ENCODE results near the gene HOXD3.

Gene HOXD3

DNA sequence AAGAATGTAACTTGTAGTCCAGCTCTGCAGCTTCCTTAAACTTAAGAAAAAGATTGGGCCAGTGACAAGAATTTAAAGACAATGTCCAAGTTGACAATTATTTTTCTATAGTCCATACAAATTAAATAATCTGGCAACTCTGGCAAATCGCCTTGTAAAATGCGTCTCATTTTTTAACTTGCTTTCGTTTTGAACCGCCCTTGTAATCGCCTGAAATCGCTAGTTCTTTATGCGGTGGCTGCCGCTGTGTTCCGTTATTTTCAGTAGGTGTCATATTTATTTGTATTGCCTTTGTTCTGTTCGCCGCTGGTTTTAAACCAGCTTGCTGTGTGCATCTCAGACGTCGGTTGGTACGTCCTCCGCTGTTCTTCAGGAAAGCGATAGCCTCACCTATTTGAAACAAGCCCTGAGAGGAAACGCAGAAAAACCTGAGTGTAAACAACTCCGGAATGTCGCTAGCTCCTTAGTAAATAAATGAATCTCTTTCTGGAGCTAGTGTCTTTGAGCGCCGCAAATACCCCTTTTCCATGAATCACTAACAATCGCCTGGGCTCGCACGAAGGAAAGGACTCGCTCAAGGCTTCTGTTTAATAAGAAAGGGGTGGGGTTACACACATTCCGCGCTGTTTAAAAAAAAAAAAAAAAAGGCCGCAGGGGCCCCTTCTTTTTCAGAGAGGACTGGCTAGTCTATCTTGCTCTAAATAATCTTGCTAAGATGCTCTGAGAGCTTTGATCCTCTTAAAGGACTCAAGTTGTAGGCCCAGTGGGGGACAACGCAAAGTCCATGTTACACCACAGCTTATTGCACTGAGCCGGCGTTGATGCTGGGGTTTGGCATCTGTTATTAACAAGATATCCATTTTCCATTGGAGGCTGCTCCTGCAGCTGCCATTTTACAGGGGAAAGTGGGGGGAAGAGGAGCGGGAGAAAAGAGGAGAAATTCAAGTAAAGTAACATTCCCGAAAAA lies 24.6 kb upstream of the HOXD3 start:
- DNase-seq (ENCODE audit: low read depth, low spot score) = no peak

- no peak for DNase-seq (ENCODE audit: low read depth, low spot score)
Measured at GRCh38 chr2:176133389-176133788, 23.7 kb upstream of the HOXD3 start.

- DNase-seq (ENCODE audit: low read depth, low spot score) = no peak
Measured at GRCh38 chr2:176134035-176134434, 23.1 kb upstream of the HOXD3 start.

DNA sequence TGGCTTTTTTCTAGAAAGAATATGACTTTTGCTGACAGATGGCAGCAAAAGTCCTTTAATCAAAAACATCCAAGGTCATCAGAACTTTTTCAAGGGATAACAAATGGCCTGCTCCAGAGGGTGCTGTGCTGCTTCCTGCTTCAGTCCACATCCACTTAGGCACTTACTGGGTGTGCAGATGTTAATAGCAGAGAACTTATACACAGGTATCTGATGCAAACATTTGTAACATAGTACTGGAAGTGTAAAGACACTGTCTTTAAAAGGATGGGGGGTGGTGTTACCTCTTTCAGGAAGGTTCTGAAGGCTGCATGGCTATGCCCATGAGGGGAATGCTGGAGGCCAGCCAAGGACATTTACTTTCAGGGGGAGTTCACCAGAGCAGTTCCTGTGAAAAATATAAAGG lies 22.1 kb upstream of the HOXD3 start:
- no peak for DNase-seq (ENCODE audit: low read depth, low spot score)

DNA sequence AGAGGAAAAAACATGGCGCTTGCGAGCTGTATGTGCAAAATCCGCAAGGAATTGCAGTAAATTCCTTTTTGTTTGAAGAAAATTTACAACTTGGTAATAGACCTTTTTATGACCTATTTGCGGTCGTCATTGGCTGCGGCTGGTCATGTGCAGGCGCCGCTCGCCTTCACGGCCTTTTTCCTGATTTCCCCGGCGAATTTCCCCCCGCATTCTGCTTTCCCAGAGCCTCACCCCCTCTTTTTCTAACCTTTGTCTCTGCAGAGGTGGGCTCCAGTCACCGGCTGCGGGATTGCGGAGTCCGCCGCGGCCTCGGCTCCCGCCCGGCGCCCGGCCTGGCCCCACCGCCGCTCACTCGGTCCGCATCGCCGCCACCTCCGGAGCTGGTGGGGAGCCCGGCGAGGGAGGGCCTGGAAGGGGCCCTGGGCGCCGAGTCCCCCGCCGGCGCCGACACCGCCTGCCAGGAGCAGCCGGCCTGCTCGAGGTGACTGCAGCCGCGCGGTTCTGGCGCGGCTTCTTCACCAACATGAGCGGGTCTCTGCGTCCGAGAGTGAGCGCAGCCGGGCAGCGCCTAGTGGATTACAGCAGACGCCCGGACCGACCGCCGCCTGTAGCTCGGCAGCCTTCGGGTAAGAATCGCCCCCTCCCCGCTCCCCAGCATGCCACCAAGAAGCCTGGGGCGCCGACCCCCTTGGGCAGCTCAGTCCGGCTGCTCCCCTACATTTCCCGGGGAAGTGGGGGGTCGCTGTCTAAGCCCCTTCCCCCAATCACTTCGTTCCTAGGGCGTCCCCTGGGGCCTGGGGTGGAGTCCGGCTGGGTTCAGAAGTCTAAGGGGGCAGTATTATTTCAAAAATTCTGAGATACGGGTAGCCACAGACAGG lies 20.5 kb upstream of the HOXD3 start:
- DNase-seq (ENCODE audit: low read depth, low spot score) = no peak

GRCh38 chr2:176137252-176137580 lies 19.9 kb upstream of the HOXD3 start:
- DNase-seq (ENCODE audit: low read depth, low spot score) = no peak

DNA sequence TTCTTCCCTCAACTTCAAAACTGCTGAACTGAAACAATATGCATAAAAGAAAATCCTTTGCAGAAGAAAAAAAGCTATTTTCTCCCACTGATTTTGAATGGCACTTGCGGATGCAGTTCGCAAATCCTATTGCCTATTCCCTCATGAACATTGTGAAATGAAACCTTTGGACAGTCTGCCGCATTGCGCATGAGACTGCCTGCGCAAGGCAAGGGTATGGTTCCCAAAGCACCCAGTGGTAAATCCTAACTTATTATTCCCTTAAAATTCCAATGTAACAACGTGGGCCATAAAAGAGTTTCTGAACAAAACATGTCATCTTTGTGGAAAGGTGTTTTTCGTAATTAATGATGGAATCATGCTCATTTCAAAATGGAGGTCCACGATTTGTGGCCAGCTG lies 19.2 kb upstream of the HOXD3 start:
- DNase-seq (ENCODE audit: low read depth, low spot score) = no peak

DNA sequence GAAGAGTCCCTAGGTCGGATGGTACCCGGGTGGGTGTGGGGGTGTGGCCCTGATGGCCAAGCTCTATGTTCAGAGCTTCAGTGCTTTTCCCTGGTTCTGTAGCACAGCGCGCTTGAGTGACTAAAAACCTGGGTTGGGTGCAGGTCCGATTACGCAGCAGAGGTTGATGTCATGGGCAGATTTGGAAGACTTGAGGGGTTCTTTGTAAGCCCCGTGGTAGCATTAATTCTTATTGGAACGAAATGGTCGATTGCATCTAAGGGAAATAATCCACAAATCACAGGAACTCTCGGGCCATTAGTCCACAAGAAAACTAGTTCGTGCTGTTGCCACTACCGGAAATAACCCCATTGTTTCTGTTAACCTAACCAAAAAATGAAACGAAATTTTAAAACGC lies 18.6 kb upstream of the HOXD3 start:
- DNase-seq (ENCODE audit: low read depth, low spot score) = no peak

DNA sequence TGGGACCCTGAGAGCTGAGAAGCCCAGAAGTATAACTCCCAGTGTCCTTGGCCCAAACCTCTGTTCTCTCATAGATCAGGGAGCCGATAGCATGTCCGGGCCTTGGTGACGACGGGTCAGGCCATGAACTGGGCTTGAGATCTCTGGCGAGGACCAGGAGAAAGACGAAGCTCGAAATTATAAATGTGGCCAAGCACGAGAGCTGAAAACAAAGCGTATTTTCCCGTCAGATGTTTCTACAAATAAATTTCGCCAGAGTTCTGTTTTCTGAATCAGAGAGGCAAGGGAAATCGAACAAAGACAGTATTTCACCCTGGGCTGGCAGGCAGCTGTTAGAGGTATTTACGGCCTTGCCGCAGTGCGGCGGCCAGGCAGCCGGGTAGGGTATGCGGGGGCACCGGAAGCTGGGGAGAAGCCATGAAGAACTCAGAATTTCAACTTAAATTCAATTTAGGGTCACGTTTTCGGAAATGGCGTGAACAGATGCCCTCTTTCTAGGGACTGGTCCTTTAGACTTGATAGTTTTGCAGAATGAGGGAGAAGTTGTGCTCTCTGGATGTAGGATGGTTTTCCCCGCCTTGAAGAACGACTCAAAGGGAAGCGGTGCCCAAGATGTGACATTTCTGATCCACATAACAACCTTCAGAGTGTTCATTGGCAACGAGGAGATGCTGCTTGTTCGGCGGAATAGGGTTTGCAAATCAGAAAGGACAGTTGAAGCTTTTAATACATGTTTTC lies 18.0 kb upstream of the HOXD3 start:
- no peak for DNase-seq (ENCODE audit: low read depth, low spot score)

GRCh38 chr2:176139661-176140512 lies 17.2 kb upstream of the HOXD3 start:
- no peak for DNase-seq (ENCODE audit: low read depth, low spot score)

- peak; percentile 46 for DNase-seq (ENCODE audit: low read depth, low spot score)
Measured at GRCh38 chr2:176140513-176141317, 16.4 kb upstream of the HOXD3 start.

GRCh38 chr2:176142281-176142680 lies 14.8 kb upstream of the HOXD3 start:
- no peak for DNase-seq (ENCODE audit: low read depth, low spot score)

GRCh38 chr2:176145085-176145969 lies 11.8 kb upstream of the HOXD3 start:
- no peak for DNase-seq (ENCODE audit: low read depth, low spot score)

GRCh38 chr2:176146101-176146500 lies 11.0 kb upstream of the HOXD3 start:
- no peak for DNase-seq (ENCODE audit: low read depth, low spot score)

DNA sequence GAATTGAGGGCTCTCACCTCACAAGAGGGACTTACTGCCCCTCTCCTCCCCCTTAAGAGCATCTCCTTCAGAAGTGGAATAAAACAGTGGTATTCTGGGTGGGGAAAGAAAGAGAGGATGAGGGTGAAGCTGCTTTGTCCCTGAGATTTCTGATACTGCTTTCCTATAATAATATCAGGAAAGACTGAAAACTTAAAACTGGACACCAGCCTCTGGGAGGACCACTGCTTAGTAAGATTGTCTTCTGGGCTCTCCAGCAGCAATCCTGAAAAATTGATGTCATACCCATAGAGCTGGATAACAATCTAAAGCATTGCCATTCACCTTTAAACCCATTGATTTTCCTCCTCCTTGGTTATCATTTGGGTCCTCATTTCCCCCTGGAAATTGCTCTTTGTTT lies 10.5 kb upstream of the HOXD3 start:
- no peak for DNase-seq (ENCODE audit: low read depth, low spot score)

DNA sequence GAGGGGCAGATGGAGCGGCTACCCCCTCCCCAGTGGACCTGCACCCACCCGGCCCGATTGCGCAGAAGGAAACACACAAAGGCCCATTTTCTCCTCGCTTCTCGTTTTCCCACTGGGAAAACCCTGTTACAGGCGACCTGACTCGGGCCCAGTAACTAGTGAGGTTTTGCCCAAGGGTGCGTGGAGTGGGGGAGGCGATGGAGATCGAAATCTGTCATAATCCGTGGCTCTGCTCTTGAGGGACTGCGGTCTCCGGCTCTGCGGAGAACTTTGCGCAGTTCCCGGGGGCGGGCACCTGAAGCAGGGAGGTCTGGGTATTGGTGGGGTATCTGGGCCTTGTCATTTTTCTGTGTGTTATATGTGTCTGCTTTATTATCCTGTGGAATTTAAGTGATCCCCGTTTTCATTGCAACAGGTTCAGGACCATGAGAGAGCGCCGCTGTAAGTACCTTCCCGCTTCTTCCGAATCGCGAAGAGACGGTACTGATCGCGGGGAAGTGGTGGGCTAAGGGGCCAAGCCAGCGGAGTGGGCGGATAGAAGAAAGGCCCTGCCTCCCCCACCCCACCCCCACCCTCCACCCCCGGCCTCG lies 9.8 kb upstream of the HOXD3 start:
- DNase-seq (ENCODE audit: low read depth, low spot score) = no peak

DNA sequence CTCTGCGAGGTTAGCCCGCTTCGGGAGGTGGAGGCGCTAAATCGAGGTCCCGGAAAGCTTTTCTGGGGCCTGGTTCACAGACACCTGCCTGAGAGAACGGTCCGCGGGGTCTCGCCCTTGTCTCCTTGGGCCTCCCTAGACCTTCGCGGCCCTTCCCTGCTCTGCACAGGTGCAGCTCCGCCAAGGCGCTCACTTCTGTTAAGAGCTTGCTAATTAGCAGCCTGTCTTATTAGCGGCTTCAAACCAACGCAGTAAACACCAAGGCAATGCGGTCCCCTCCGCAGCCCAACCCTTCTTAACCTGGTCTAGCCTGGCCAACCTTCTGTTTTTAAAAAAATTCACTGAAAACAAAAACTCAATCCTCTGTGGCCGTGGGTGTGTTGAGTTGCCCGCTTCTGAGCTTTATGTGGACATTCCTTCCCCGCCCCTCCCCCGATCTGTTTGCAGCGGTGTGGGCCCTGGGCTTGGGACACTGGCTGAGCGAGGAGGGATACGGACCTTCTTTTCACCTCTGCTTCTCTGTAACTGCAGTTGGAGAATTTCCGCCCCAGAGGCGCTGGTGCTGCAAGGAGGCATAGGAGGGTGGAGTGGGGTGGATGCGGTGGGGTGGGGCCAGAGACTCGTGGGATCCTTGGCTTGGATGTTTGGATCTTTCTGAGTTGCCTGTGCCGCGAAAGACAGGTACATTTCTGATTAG lies 9.2 kb upstream of the HOXD3 start:
- no peak for DNase-seq (ENCODE audit: low read depth, low spot score)

DNA sequence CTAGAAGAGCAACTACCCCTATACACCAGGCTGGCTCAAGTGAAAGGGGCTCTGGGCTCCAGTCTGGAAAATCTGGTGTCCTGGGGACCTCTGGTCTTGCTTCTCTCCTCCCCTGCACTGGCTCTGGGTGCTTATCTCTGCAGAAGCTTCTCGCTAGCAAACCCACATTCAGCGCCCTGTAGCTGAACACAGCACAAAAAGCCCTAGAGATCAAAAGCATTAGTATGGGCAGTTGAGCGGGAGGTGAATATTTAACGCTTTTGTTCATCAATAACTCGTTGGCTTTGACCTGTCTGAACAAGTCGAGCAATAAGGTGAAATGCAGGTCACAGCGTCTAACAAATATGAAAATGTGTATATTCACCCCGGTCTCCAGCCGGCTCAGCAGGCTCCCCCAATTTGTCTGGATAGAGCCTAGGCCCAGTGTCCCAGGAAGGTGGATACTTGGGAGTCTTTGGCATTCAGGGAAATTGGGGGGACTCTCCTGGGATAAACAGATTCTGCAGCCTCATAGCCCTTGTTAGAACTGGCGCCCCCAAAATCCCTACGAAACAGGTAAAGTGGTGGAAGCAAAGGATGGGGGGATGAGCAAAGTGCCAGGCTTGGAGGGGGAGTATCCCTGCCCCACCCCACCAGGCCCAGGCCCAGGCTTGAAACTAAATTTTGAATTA lies 8.2 kb upstream of the HOXD3 start:
- no peak for DNase-seq (ENCODE audit: low read depth, low spot score)

Data from activated naive CD8-positive, alpha-beta T cell treated with anti-CD3 and anti-CD28 coated beads, Interleukin-2, amount 50 U/mL, for 16 hours (primary cell).